ENCODE measurements around the gene PIF1. TPM values are rescaled to one million over a fixed set of nuclear protein-coding genes. Genes with fewer than 3 reads are reported as not detected.

PIF1 gene
- polyA plus RNA-seq, 1 donor from 2014 or later: 0.78 TPM

DNA sequence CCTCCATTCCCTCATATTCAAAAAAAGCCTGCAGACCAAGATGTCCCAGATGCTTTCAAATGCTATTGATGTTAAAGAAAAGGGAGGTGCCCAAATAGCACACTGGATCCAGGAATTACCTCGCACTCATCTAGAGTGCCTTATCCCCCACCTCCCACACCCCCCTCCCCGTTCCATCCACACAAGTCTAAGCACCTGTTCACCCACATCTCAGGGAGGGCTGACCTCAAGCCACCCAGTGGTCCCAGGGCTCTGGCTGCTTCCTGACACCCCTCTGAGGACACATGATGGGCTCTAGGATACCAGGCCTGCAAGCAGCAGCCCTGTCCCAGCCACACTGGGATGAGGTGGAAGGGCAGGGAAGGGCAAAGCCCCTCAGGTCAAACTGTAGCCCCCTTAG lies 54.8 kb downstream of the PIF1 start:
- H3K4me3 ChIP-seq (ENCODE audit: low read length): no peak overlapping the region
- no peaks in the 10 kb centered on the region for H3K36me3 ChIP-seq (ENCODE audit: insufficient read depth, low read length)
- no peaks in the 10 kb centered on the region for H3K9me3 ChIP-seq (ENCODE audit: low read length)
- H3K27me3 ChIP-seq (ENCODE audit: insufficient read depth, low read depth, low read length): peaks cover 14% of the 10 kb centered on the region
- H3K79me2 ChIP-seq (replicated peaks; ENCODE audit: insufficient read depth, low read length): no peaks in the 10 kb centered on the region
- no peaks in the 10 kb centered on the region for H3F3A ChIP-seq (ENCODE audit: insufficient read depth, low read length, poor library complexity, severe bottlenecking)
- TF ChIP-seq TAF1 (IDR thresholded peaks at IDR 0.05; ENCODE audit: low read depth): no peak
- TF ChIP-seq, protein P1, sequence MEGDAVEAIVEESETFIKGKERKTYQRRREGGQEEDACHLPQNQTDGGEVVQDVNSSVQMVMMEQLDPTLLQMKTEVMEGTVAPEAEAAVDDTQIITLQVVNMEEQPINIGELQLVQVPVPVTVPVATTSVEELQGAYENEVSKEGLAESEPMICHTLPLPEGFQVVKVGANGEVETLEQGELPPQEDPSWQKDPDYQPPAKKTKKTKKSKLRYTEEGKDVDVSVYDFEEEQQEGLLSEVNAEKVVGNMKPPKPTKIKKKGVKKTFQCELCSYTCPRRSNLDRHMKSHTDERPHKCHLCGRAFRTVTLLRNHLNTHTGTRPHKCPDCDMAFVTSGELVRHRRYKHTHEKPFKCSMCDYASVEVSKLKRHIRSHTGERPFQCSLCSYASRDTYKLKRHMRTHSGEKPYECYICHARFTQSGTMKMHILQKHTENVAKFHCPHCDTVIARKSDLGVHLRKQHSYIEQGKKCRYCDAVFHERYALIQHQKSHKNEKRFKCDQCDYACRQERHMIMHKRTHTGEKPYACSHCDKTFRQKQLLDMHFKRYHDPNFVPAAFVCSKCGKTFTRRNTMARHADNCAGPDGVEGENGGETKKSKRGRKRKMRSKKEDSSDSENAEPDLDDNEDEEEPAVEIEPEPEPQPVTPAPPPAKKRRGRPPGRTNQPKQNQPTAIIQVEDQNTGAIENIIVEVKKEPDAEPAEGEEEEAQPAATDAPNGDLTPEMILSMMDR (IDR thresholded peaks at IDR 0.05; ENCODE audit: poor library complexity, severe bottlenecking): no peak
- no peak for TF ChIP-seq MXI1 (conservative IDR thresholded peaks at IDR 0.05; ENCODE audit: poor library complexity, severe bottlenecking)
- TF ChIP-seq, protein P2, sequence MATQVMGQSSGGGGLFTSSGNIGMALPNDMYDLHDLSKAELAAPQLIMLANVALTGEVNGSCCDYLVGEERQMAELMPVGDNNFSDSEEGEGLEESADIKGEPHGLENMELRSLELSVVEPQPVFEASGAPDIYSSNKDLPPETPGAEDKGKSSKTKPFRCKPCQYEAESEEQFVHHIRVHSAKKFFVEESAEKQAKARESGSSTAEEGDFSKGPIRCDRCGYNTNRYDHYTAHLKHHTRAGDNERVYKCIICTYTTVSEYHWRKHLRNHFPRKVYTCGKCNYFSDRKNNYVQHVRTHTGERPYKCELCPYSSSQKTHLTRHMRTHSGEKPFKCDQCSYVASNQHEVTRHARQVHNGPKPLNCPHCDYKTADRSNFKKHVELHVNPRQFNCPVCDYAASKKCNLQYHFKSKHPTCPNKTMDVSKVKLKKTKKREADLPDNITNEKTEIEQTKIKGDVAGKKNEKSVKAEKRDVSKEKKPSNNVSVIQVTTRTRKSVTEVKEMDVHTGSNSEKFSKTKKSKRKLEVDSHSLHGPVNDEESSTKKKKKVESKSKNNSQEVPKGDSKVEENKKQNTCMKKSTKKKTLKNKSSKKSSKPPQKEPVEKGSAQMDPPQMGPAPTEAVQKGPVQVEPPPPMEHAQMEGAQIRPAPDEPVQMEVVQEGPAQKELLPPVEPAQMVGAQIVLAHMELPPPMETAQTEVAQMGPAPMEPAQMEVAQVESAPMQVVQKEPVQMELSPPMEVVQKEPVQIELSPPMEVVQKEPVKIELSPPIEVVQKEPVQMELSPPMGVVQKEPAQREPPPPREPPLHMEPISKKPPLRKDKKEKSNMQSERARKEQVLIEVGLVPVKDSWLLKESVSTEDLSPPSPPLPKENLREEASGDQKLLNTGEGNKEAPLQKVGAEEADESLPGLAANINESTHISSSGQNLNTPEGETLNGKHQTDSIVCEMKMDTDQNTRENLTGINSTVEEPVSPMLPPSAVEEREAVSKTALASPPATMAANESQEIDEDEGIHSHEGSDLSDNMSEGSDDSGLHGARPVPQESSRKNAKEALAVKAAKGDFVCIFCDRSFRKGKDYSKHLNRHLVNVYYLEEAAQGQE (IDR thresholded peaks at IDR 0.05; ENCODE audit: borderline replicate concordance): no peak
- no peak for TF ChIP-seq EP300 (conservative IDR thresholded peaks at IDR 0.05; ENCODE audit: poor library complexity, severe bottlenecking)
- TF ChIP-seq SMC3 (conservative IDR thresholded peaks at IDR 0.05; ENCODE audit: poor library complexity): no peak
- TF ChIP-seq EZH2 (IDR thresholded peaks at IDR 0.05; ENCODE audit: borderline replicate concordance, insufficient read depth, low read length, poor library complexity, severe bottlenecking): no peak
- no peak for TF ChIP-seq RAD21 (conservative IDR thresholded peaks at IDR 0.05)
- no peak for TF ChIP-seq POLR2AphosphoS5 (IDR thresholded peaks at IDR 0.05)
- H3K27ac ChIP-seq (ENCODE audit: low read length): no peak overlapping the region
- H2AFZ ChIP-seq (ENCODE audit: low read depth, low read length): no peak overlapping the region
- no peak overlapping the region for H3K9ac ChIP-seq (ENCODE audit: low read length)
- no peaks in the 10 kb centered on the region for H3K9me2 ChIP-seq (ENCODE audit: insufficient read depth, low read length)
- H4K20me1 ChIP-seq (ENCODE audit: insufficient read depth): no peaks in the 10 kb centered on the region
- no peak overlapping the region for H3K4me2 ChIP-seq (ENCODE audit: low read length)

DNA sequence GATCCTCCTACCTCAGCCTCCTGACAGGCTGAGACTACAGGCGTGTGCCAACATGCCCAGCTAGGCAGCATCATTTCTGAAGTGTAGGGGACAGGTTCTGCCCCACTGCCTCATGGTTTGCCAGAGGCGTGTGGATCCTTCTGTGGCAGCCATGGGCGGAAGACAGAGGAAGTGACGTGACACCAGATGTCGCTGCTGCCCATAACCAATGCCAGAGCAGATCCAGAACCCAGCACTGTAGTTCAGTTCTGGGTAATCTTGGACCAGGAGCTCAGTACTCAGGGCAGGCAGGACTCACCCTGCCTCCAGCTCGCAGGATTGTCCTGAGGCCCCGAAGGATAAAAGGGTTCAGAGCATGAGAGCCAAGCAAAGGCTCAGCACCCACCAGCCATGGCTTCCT lies 58.2 kb downstream of the PIF1 start:
- Histone ChIP-seq H4K20me1 (ENCODE audit: insufficient read depth) (no peaks in the 10 kb centered on the region), H2AFZ (ENCODE audit: low read depth, low read length) (no peak overlapping the region), H3K9ac (ENCODE audit: low read length) (no peak overlapping the region), H3K9me2 (ENCODE audit: insufficient read depth, low read length) (no peaks in the 10 kb centered on the region), H3K4me3 (ENCODE audit: low read length) (no peak overlapping the region), H3F3A (ENCODE audit: insufficient read depth, low read length, poor library complexity, severe bottlenecking) (no peaks in the 10 kb centered on the region), H3K36me3 (ENCODE audit: insufficient read depth, low read length) (no peaks in the 10 kb centered on the region), H3K27me3 (ENCODE audit: insufficient read depth, low read depth, low read length) (no peaks in the 10 kb centered on the region), H3K9me3 (ENCODE audit: low read length) (no peaks in the 10 kb centered on the region), H3K79me2 (replicated peaks; ENCODE audit: insufficient read depth, low read length) (no peaks in the 10 kb centered on the region), H3K27ac (ENCODE audit: low read length) (no peak overlapping the region), H3K4me2 (ENCODE audit: low read length) (no peak overlapping the region)
- TF ChIP-seq POLR2AphosphoS5 (IDR thresholded peaks at IDR 0.05): no peak
- no peak for TF ChIP-seq EP300 (conservative IDR thresholded peaks at IDR 0.05; ENCODE audit: poor library complexity, severe bottlenecking)
- TF ChIP-seq EZH2 (IDR thresholded peaks at IDR 0.05; ENCODE audit: borderline replicate concordance, insufficient read depth, low read length, poor library complexity, severe bottlenecking): no peak

DNA sequence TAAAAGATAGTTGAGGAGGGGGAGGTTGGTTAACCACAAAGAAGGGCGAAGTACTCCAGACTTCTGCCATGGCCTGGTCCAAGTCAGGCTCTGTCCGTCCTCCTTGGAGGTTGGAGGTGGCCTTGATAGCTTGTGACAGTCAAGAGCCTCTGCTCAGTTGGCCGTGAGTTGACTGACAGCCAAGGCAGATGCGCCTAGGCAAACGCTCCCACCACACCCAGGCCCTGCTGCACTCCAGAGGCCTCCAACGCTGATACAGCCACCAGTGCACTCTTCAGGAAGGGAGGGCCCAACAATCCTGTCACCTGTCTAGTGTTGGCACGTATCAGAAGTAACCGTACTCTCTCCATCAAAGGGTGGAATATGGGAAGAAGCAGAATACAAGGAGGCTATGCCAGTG lies 59.4 kb downstream of the PIF1 start:
- TF ChIP-seq MXI1 (conservative IDR thresholded peaks at IDR 0.05; ENCODE audit: poor library complexity, severe bottlenecking) (no peak), RAD21 (conservative IDR thresholded peaks at IDR 0.05) (no peak)
- H3K79me2 ChIP-seq (replicated peaks; ENCODE audit: insufficient read depth, low read length): no peaks in the 10 kb centered on the region

More for the DNA sequence above, 59.4 kb downstream of the PIF1 start:
- no peaks in the 10 kb centered on the region for H4K20me1 ChIP-seq (ENCODE audit: insufficient read depth)
- no peaks in the 10 kb centered on the region for H3F3A ChIP-seq (ENCODE audit: insufficient read depth, low read length, poor library complexity, severe bottlenecking)
- no peaks in the 10 kb centered on the region for H3K9me2 ChIP-seq (ENCODE audit: insufficient read depth, low read length)
- H2AFZ ChIP-seq (ENCODE audit: low read depth, low read length): no peak overlapping the region
- no peaks in the 10 kb centered on the region for H3K36me3 ChIP-seq (ENCODE audit: insufficient read depth, low read length)
- no peak overlapping the region for H3K4me2 ChIP-seq (ENCODE audit: low read length)
- H3K4me3 ChIP-seq (ENCODE audit: low read length): no peak overlapping the region
- H3K27me3 ChIP-seq (ENCODE audit: insufficient read depth, low read depth, low read length): no peaks in the 10 kb centered on the region
- H3K9ac ChIP-seq (ENCODE audit: low read length): no peak overlapping the region
- H3K9me3 ChIP-seq (ENCODE audit: low read length): no peaks in the 10 kb centered on the region
- no peak overlapping the region for H3K27ac ChIP-seq (ENCODE audit: low read length)

Other genes starting within 250 kb of the PIF1 start
- gene RBPMS2, start 50.1 kb downstream of the PIF1 start, polyA plus RNA-seq: not detected in 2 replicates
- gene PLEKHO2, start 16.3 kb upstream of the PIF1 start, polyA plus RNA-seq: 0.88 and 1.3 TPM in 2 replicates
- gene ANKDD1A, start 86.3 kb upstream of the PIF1 start, polyA plus RNA-seq: 7.0 and 7.2 TPM in 2 replicates
- 67.6 and 67.7 TPM in 2 replicates for gene SPG21, start 164.3 kb upstream of the PIF1 start, polyA plus RNA-seq
- gene MTFMT, start 204.0 kb upstream of the PIF1 start, polyA plus RNA-seq: 14.4 and 21.3 TPM in 2 replicates
- not detected in 2 replicates for gene SLC51B, start 219.7 kb upstream of the PIF1 start, polyA plus RNA-seq
- not detected in 2 replicates for gene RASL12, start 242.3 kb upstream of the PIF1 start, polyA plus RNA-seq

All from neural cell (in vitro differentiated cells).